Stimulated activated naive CD8-positive, alpha-beta T cell treated with anti-CD3 and anti-CD28 coated beads, Interleukin-15, Interleukin-2, amounts not matched to agents 100 ng/mL and 50 ng/mL, for 24 hours (primary cell): Measurements from ENCODE around the gene CFHR5.
"Not testable (repeated sequence)": the region's sequence is repeated elsewhere in the genome, so short reads cannot be mapped to it uniquely, and the experiment has no call there.

Experiments
- H3K27ac Mint-ChIP-seq: one replicate; pipeline ENCODE4 v1.8.0; 2021; ENCODE audit warnings: mild to moderate bottlenecking, mixed read lengths
- H3K27me3 Mint-ChIP-seq: one replicate; pipeline ENCODE4 v1.8.0; 2021; ENCODE audit warnings: mixed read lengths
- H3K36me3 Mint-ChIP-seq: one replicate; pipeline ENCODE4 v1.8.0; 2021; ENCODE audit warnings: low read depth, mixed read lengths
- H3K4me1 Mint-ChIP-seq: one replicate; pipeline ENCODE4 v1.8.0; 2021; ENCODE audit warnings: low read depth, mixed read lengths
- H3K4me3 Mint-ChIP-seq: one replicate; pipeline ENCODE4 v1.8.0; 2021; ENCODE audit warnings: mild to moderate bottlenecking, mixed read lengths
- H3K9me3 Mint-ChIP-seq: one replicate; pipeline ENCODE4 v1.8.0; 2021; ENCODE audit warnings: mixed read lengths

CFHR5 gene

GRCh38 chr1:196977278-196977677 is at the start of gene CFHR5:
TSS of gene CFHR5 (plus strand) at chr1:196977556. CDS start at chr1:196977665, 109 bp downstream.
- H3K9me3 Mint-ChIP-seq = no peaks in the 10 kb centered on the region
- H3K36me3 Mint-ChIP-seq = no peaks in the 10 kb centered on the region
- no peaks in the 10 kb centered on the region for H3K4me1 Mint-ChIP-seq
- H3K4me3 Mint-ChIP-seq = no peak within 1 kb of the TSS
- H3K27ac Mint-ChIP-seq = no peak within 1 kb of the TSS
- no peaks in the 10 kb centered on the region for H3K27me3 Mint-ChIP-seq

- H3K9me3 Mint-ChIP-seq, H3K27me3 Mint-ChIP-seq, H3K4me3 Mint-ChIP-seq, H3K36me3 Mint-ChIP-seq, H3K27ac Mint-ChIP-seq, H3K4me1 Mint-ChIP-seq: not testable (repeated sequence)
These were observed 44.5 kb upstream of the CFHR5 start for GRCh38 chr1:196932853-196933252.

GRCh38 chr1:196933531-196934189 is 43.7 kb upstream of the CFHR5 start:
- H3K36me3 Mint-ChIP-seq = no peaks in the 10 kb centered on the region
- H3K9me3 Mint-ChIP-seq = no peaks in the 10 kb centered on the region
- H3K27me3 Mint-ChIP-seq = no peaks in the 10 kb centered on the region
- no peak overlapping the region for H3K27ac Mint-ChIP-seq
- no peak overlapping the region for H3K4me3 Mint-ChIP-seq
- no peaks in the 10 kb centered on the region for H3K4me1 Mint-ChIP-seq

- not testable (repeated sequence) for H3K4me1 Mint-ChIP-seq, H3K9me3 Mint-ChIP-seq, H3K27me3 Mint-ChIP-seq, H3K27ac Mint-ChIP-seq, H3K4me3 Mint-ChIP-seq, H3K36me3 Mint-ChIP-seq
These were observed 35.9 kb upstream of the CFHR5 start for GRCh38 chr1:196941474-196941873.

GRCh38 chr1:196943568-196943967 is 33.8 kb upstream of the CFHR5 start, which contains the start of gene CFHR2:
TSS of gene CFHR2 (plus strand) at chr1:196943738. CDS start at chr1:196943881, 143 bp downstream.
- H3K27ac Mint-ChIP-seq, H3K4me3 Mint-ChIP-seq, H3K36me3 Mint-ChIP-seq, H3K4me1 Mint-ChIP-seq, H3K9me3 Mint-ChIP-seq, H3K27me3 Mint-ChIP-seq: not testable (repeated sequence)

GRCh38 chr1:196951711-196952394 is 25.5 kb upstream of the CFHR5 start:
- H3K27ac Mint-ChIP-seq = no peak overlapping the region
- no peaks in the 10 kb centered on the region for H3K4me1 Mint-ChIP-seq
- peaks cover 7% of the 10 kb centered on the region for H3K9me3 Mint-ChIP-seq
- no peaks in the 10 kb centered on the region for H3K36me3 Mint-ChIP-seq
- no peaks in the 10 kb centered on the region for H3K27me3 Mint-ChIP-seq
- no peak overlapping the region for H3K4me3 Mint-ChIP-seq

GRCh38 chr1:196954778-196955177 is 22.6 kb upstream of the CFHR5 start:
- Mint-ChIP-seq H3K4me3 (no peak overlapping the region), H3K27me3 (no peaks in the 10 kb centered on the region), H3K27ac (no peak overlapping the region), H3K4me1 (no peaks in the 10 kb centered on the region), H3K9me3 (peaks cover 7% of the 10 kb centered on the region), H3K36me3 (no peaks in the 10 kb centered on the region)

- H3K4me1 Mint-ChIP-seq = no peaks in the 10 kb centered on the region
- peaks cover 7% of the 10 kb centered on the region for H3K9me3 Mint-ChIP-seq
- H3K27me3 Mint-ChIP-seq = no peaks in the 10 kb centered on the region
- no peak overlapping the region for H3K4me3 Mint-ChIP-seq
- no peaks in the 10 kb centered on the region for H3K36me3 Mint-ChIP-seq
- no peak overlapping the region for H3K27ac Mint-ChIP-seq
These were observed 21.4 kb upstream of the CFHR5 start for GRCh38 chr1:196955926-196956325.

- no peaks in the 10 kb centered on the region for H3K36me3 Mint-ChIP-seq
- H3K9me3 Mint-ChIP-seq = no peaks in the 10 kb centered on the region
- H3K4me3 Mint-ChIP-seq = no peak overlapping the region
- no peaks in the 10 kb centered on the region for H3K4me1 Mint-ChIP-seq
- H3K27ac Mint-ChIP-seq = no peak overlapping the region
- H3K27me3 Mint-ChIP-seq = no peaks in the 10 kb centered on the region
These were observed 16.5 kb upstream of the CFHR5 start for GRCh38 chr1:196960854-196961253.

- no peaks in the 10 kb centered on the region for H3K9me3 Mint-ChIP-seq
- H3K36me3 Mint-ChIP-seq = no peaks in the 10 kb centered on the region
- no peak overlapping the region for H3K27ac Mint-ChIP-seq
- no peaks in the 10 kb centered on the region for H3K27me3 Mint-ChIP-seq
- no peak overlapping the region for H3K4me3 Mint-ChIP-seq
- no peaks in the 10 kb centered on the region for H3K4me1 Mint-ChIP-seq
These were observed 7.2 kb upstream of the CFHR5 start for GRCh38 chr1:196970182-196970581.

GRCh38 chr1:196976278-196976677 is 1.1 kb upstream of the CFHR5 start:
- H3K9me3 Mint-ChIP-seq = no peaks in the 10 kb centered on the region
- no peaks in the 10 kb centered on the region for H3K27me3 Mint-ChIP-seq
- no peak overlapping the region for H3K4me3 Mint-ChIP-seq
- H3K4me1 Mint-ChIP-seq = no peaks in the 10 kb centered on the region
- no peaks in the 10 kb centered on the region for H3K36me3 Mint-ChIP-seq
- H3K27ac Mint-ChIP-seq = no peak overlapping the region

- H3K27ac Mint-ChIP-seq = no peak overlapping the region
- H3K9me3 Mint-ChIP-seq = no peaks in the 10 kb centered on the region
- H3K36me3 Mint-ChIP-seq = no peaks in the 10 kb centered on the region
- H3K27me3 Mint-ChIP-seq = no peaks in the 10 kb centered on the region
- no peaks in the 10 kb centered on the region for H3K4me1 Mint-ChIP-seq
- no peak overlapping the region for H3K4me3 Mint-ChIP-seq
These were observed 3.5 kb downstream of the CFHR5 start for GRCh38 chr1:196980859-196981258.

GRCh38 chr1:196982247-196982646 is 4.9 kb downstream of the CFHR5 start:
- not testable (repeated sequence) for H3K9me3 Mint-ChIP-seq, H3K36me3 Mint-ChIP-seq, H3K27ac Mint-ChIP-seq

GRCh38 chr1:196991919-196992651 is 14.7 kb downstream of the CFHR5 start:
- H3K36me3 Mint-ChIP-seq, H3K27me3 Mint-ChIP-seq, H3K27ac Mint-ChIP-seq, H3K4me3 Mint-ChIP-seq, H3K4me1 Mint-ChIP-seq, H3K9me3 Mint-ChIP-seq: not testable (repeated sequence)

More at GRCh38 chr1:196982247-196982646, 4.9 kb downstream of the CFHR5 start:
- H3K4me1 Mint-ChIP-seq, H3K4me3 Mint-ChIP-seq, H3K27me3 Mint-ChIP-seq: not testable (repeated sequence)

- H3K4me1 Mint-ChIP-seq = no peaks in the 10 kb centered on the region
- no peaks in the 10 kb centered on the region for H3K36me3 Mint-ChIP-seq
- no peaks in the 10 kb centered on the region for H3K9me3 Mint-ChIP-seq
- H3K27ac Mint-ChIP-seq = no peak overlapping the region
- peaks cover 5% of the 10 kb centered on the region for H3K27me3 Mint-ChIP-seq
- H3K4me3 Mint-ChIP-seq = no peak overlapping the region
These were observed 16.6 kb downstream of the CFHR5 start for GRCh38 chr1:196993916-196994315.
